Lower leg skin (tissue), 4 donors: Measurements from ENCODE around the gene PTPRB. TPM values are rescaled to one million over a fixed set of nuclear protein-coding genes. Genes with fewer than 3 reads are reported as not detected.

ENCODE experiments used
- DNase-seq, 2 donors: peaks; one replicate each; pipeline ENCODE4 v3.0.0-alpha.2; 2019; ENCODE audit warnings: low spot score in 2 of 2
- H3K4me3 ChIP-seq: fragments of 200-600 bp; sonication (generic); 2 replicates; pipeline ENCODE4 v1.5.1; 2017; ENCODE audit warnings: mild to moderate bottlenecking, low read depth; ENCODE audit not compliant: poor library complexity, severe bottlenecking
- POLR2A ChIP-seq, 2 donors: fragments of 450-650 bp; IDR thresholded peaks; one replicate each; pipeline ENCODE4 v1.6.1; 2016 to 2017; ENCODE audit warnings: antibody characterized with exemption in 2 of 2, mild to moderate bottlenecking in 1 of 2, moderate library complexity in 1 of 2
- WGBS, 2 donors: methylation state at CpG; one replicate each; pipeline ENCODE4 v1.1.5; 2018; 5-methylcytosine and 5-hydroxymethylcytosine counted together
- intact Hi-C: fragments of 100-400 bp; cut with DNase I; formaldehyde crosslinking; loops from one replicate; pipeline ENCODE4 v1.15.0; 2023; ENCODE audit warnings: low total_unique reads
- total RNA-seq, 4 donors: library from RNA; depleted of rRNA; stranded (reverse); fragments of >200 nt; gene quantifications; one replicate each; pipeline ENCODE4 v1.1.0, GENCODE V29; 2016
- TF ChIP-seq, protein P1 (sequence below), 3 donors: fragments of 450-650 bp; IDR thresholded peaks; one replicate each; pipeline ENCODE4 v1.5.1; 2016; ENCODE audit warnings: antibody characterized with exemption in 3 of 3, mild to moderate bottlenecking in 3 of 3, moderate library complexity in 2 of 3

PTPRB gene
- total RNA-seq, 4 donors from 2014 or later = 2.9 to 12.1 (median 6.1) TPM

GRCh38 chr12:70617450-70617849 lies 19.8 kb downstream of the PTPRB start:
- 77 to 79% methylated on average over 4 of the region's 4 CpGs for WGBS, 2 donors

GRCh38 chr12:70615174-70615866 lies 21.9 kb downstream of the PTPRB start:
- DNase-seq = no peak
- WGBS, 2 donors = 47 to 48% methylated on average over 5 of the region's 5 CpGs
- TF ChIP-seq, protein P1, sequence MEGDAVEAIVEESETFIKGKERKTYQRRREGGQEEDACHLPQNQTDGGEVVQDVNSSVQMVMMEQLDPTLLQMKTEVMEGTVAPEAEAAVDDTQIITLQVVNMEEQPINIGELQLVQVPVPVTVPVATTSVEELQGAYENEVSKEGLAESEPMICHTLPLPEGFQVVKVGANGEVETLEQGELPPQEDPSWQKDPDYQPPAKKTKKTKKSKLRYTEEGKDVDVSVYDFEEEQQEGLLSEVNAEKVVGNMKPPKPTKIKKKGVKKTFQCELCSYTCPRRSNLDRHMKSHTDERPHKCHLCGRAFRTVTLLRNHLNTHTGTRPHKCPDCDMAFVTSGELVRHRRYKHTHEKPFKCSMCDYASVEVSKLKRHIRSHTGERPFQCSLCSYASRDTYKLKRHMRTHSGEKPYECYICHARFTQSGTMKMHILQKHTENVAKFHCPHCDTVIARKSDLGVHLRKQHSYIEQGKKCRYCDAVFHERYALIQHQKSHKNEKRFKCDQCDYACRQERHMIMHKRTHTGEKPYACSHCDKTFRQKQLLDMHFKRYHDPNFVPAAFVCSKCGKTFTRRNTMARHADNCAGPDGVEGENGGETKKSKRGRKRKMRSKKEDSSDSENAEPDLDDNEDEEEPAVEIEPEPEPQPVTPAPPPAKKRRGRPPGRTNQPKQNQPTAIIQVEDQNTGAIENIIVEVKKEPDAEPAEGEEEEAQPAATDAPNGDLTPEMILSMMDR (IDR thresholded peaks at IDR 0.05) = no peak
- no peak for TF ChIP-seq POLR2A (IDR thresholded peaks at IDR 0.05)

More at GRCh38 chr12:70617450-70617849, 19.8 kb downstream of the PTPRB start:
- no peak for TF ChIP-seq POLR2A (IDR thresholded peaks at IDR 0.05)
- TF ChIP-seq, protein P1 (IDR thresholded peaks at IDR 0.05) = no peak
- no peak for DNase-seq
- no peak overlapping the region for H3K4me3 ChIP-seq
- intact Hi-C loops = no loop called here

GRCh38 chr12:70609739-70610491 lies 27.3 kb downstream of the PTPRB start:
- DNase-seq = peak; percentile 20 to 89
- TF ChIP-seq POLR2A (IDR thresholded peaks at IDR 0.05) = no peak
- TF ChIP-seq, protein P1 (IDR thresholded peaks at IDR 0.05) = no peak
- WGBS, 2 donors = 1 to 3% methylated on average over 20 to 41 of the region's 63 CpGs
- intact Hi-C loops = no loop called here
- H3K4me3 ChIP-seq = peak overlapping the region; percentile 44

More at GRCh38 chr12:70615174-70615866, 21.9 kb downstream of the PTPRB start:
- no peak overlapping the region for H3K4me3 ChIP-seq
- intact Hi-C loops = no loop called here

- intact Hi-C loops = no loop called here
- no peak for DNase-seq
- 76 to 85% methylated on average over 2 of the region's 2 CpGs for WGBS, 2 donors
- H3K4me3 ChIP-seq = peak overlapping the region; percentile 44
- TF ChIP-seq POLR2A (IDR thresholded peaks at IDR 0.05) = no peak
- TF ChIP-seq, protein P1 (IDR thresholded peaks at IDR 0.05) = no peak
Measured at GRCh38 chr12:70609203-70609602, 28.0 kb downstream of the PTPRB start.

GRCh38 chr12:70608184-70608583 lies 29.0 kb downstream of the PTPRB start:
- intact Hi-C loops = no loop called here

More at GRCh38 chr12:70608184-70608583, 29.0 kb downstream of the PTPRB start:
- no peak for DNase-seq
- no peak overlapping the region for H3K4me3 ChIP-seq
- 83 to 84% methylated on average over 1 of the region's 1 CpG for WGBS, 2 donors
- TF ChIP-seq, protein P1 (IDR thresholded peaks at IDR 0.05) = no peak
- no peak for TF ChIP-seq POLR2A (IDR thresholded peaks at IDR 0.05)
